ENCODE results near the gene SPI1. TPM values are rescaled to one million over a fixed set of nuclear protein-coding genes. Genes with fewer than 3 reads are reported as not detected.

The SPI1 gene
- total and polyA plus RNA-seq, 2 donors (not counting 1 experiment from before 2014, with no cell fraction given), result 98.3 to 119 TPM

- Histone ChIP-seq H3K79me2 (ENCODE audit: control insufficient read depth, insufficient read depth, low read length) (peaks cover 36% of the 10 kb centered on the region), H3K4me3 (ENCODE audit: control extremely low read depth in 1 of 5, extremely low read depth in 1 of 5, insufficient read depth in 1 of 5, low read depth in 2 of 5, low read length in 4 of 5) (peak overlapping the region; percentile 2 to 55 (median 45)), H3K27ac (ENCODE audit: low read length in 2 of 2) (peak overlapping the region; percentile 95 to 97), H3K27me3 (replicated peaks in 1 of 4; ENCODE audit: control extremely low read depth in 1 of 4, control insufficient read depth in 3 of 4, insufficient read depth in 4 of 4, low read length in 3 of 4) (no peaks in the 10 kb centered on the region), H3K4me2 (replicated peaks; ENCODE audit: low read depth, low read length, poor library complexity, severe bottlenecking) (peak overlapping the region; percentile 81), H3K9ac (ENCODE audit: low read length) (peak overlapping the region; percentile 66), H3K9me3 (ENCODE audit: control extremely low read depth in 1 of 3, control insufficient read depth in 2 of 3, insufficient read depth in 1 of 3, low read length in 2 of 3) (no peaks in the 10 kb centered on the region), H4K20me1 (ENCODE audit: control insufficient read depth, insufficient read depth, low read length, poor library complexity, severe bottlenecking) (no peaks in the 10 kb centered on the region), H3K4me1 (ENCODE audit: control insufficient read depth in 2 of 2, insufficient read depth in 2 of 2, low read length in 2 of 2) (peaks cover 59 to 82% of the 10 kb centered on the region in 2 donors), H3K36me3 (replicated peaks in 1 of 2; ENCODE audit: control extremely low read depth in 1 of 2, control insufficient read depth in 1 of 2, extremely low read depth in 1 of 2, insufficient read depth in 2 of 2, low read length in 1 of 2) (no peaks in the 10 kb centered on the region), H2AFZ (ENCODE audit: insufficient read depth, low read depth, low read length, poor library complexity, severe bottlenecking) (peak overlapping the region; percentile 88)
- TF ChIP-seq CTCF (IDR thresholded peaks at IDR 0.05), result no peak
- TF ChIP-seq EZH2 (IDR thresholded peaks at IDR 0.05; ENCODE audit: borderline replicate concordance, insufficient read depth, low read depth, low read length, poor library complexity, severe bottlenecking), result no peak
- H3K27me3 Mint-ChIP-seq, result no peaks in the 10 kb centered on the region
- H3K27ac Mint-ChIP-seq, result peak overlapping the region; percentile 98
- POLR2A ChIA-PET, result interaction anchor here (0.5 to 4.1 kb wide), 7 partner anchors 9 to 185 kb away, joined by 3 to 39 read pairs (median 4); partner anchors contain the start of genes DDB2 and SPI1
- H3K4me3 Mint-ChIP-seq, result peak overlapping the region; percentile 85
- 11% methylated on average over 27 of the region's 39 CpGs for WGBS (ENCODE audit: insufficient coverage)
- H3K9me3 Mint-ChIP-seq (ENCODE audit: insufficient read depth), result no peaks in the 10 kb centered on the region
- H3K4me1 Mint-ChIP-seq, result peaks cover 70% of the 10 kb centered on the region
- CTCF ChIA-PET, result interaction anchor here (1.2 to 5.7 kb wide), 7 partner anchors 8 to 215 kb away, joined by 3 to 72 read pairs (median 8); partner anchors contain the start of genes ACP2 and SPI1
- DNase-seq, result peak; percentile 80
- intact Hi-C loops (cut with micrococcal nuclease), result loop anchor here (1.0 kb wide), 3 partner anchors 14 to 20 kb away; partner anchors contain the start of genes SLC39A13 and SPI1
- peak; percentile 76 for ATAC-seq (ENCODE audit: low read depth)
These were observed 16.2 kb upstream of the SPI1 start for GRCh38 chr11:47394322-47395222.

Data from B cell (primary cell).